HG03097 (cell line): ENCODE results near the gene RAD51B.

Source experiments
- ATAC-seq: cut with Tn5 transposase; IDR thresholded peaks from one replicate; pipeline ENCODE4 v1.9.1; 2021; ENCODE audit not compliant: unreplicated experiment, low FRiP score

The RAD51B gene

DNA sequence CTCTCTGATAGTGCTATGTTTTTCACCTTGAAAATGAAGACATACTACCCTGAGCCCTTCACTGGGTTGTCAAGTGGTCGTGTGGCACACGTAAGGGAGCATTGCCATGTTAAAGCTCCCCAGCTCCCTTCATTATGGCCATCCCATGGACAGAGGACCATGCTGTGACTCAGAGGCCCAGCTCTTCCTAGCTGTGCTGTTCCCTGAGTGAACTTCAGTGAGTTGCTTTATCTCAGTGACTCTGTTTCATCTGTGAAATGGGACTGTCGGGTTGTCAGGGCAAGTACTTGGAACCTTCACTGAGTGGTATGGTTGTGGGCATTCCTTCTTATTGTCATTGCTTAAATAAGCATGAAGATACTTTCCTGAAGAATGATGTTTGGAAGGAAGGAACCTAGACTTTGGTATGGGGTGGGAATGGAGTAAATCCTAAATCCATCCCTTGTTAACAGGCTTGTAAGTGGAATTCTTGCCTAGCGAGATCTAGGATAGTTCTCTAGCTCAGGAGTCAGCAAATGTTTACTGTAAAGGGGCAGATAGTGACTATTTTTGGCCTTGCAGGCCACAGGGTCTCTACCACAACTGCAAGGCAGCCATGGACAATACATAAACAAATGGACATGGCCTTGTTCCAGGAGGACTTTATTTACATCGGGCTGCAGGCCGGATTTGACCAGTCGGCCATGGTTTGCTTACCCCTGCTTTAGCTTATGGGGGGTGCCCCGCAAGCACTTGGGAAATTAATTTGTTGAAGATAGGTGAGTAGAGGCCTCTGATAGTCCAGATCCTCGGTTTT is 689.8 kb downstream of the RAD51B start:
- no peak for ATAC-seq

DNA sequence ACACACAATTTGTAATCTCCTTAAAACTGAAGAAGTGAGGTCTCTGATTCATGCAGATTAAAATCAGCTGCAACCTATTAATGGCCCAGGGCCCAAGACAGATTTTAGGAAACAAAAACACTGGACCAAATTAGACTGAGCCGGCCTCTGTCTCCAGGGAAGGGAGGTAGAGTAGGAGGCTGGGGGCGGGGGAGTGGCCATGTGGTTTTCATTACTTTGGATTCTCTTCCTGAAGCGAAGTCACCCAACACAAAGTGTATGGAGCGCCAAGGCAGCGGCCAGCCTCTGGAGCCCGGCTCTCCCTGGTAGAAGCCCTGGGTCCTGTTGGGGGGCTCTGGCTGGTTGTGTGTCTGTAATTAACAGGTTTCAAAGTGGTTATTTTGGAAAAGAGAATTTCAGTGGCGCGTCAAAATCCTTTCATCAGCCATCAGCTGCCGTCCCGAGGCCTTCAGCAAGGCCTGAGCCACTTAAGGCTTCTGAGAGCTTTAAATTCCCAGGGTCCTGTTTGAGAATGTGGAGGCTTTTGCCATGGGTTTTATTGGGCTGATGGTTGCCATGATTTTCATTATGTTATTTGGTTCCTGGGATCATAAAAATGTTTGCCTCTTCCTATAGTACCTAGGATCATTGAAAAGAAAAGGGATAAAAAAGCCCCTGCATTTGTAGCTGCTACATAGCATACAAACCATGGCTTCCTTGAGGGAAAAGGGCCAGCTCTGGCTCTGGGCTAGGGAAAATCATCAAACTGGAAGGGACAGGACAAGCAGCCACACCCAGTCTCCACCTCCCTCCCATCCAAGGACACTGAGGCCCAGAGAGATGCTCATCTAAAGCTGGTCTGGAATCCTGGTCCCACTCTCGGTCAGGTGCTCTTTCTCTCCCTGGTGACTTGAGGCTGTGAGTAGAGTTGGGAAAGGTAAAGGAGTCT is 690.9 kb downstream of the RAD51B start:
- no peak for ATAC-seq

DNA sequence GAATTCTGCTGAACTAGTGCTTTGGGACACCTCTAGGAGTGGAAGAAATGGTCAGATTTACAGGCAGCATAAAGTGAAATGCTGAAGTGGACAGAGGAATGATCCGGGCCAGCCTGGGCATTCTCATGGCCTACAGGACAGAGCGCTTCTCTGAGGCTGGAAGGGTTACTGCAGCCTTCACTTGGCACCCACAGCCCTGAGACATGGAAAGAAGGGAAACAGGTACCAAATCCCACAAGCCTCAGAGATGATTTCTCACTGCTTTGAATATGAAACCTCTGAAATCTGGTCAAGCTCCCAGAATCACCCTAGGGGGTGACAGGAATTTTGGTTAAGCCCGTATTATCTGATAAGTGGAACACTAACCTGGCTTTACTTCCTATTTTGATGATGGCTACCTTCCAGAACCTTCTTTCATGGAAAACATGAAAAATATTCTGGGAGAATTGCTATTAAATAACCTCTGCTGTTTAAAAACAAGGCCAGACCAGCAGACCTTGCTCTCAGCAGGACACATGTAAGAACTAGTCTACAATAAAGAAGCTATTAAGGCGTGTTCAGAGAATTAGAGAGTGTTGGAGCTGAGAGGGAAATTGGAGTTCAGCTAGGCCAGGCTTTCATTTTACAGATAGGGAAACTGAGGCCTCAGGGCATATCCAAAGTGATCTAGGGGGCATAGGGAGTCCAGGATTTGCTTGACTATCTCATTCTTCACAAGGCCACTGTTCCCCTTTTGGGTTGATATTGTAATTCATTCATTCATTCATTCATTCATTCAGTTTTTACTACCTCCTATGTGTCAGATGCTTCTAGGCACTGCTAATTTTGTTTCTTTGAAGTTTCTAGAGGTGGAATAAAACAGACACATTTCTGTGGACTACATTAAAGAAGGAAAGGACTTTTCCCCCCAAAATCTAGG is 691.8 kb downstream of the RAD51B start:
- no peak for ATAC-seq

DNA sequence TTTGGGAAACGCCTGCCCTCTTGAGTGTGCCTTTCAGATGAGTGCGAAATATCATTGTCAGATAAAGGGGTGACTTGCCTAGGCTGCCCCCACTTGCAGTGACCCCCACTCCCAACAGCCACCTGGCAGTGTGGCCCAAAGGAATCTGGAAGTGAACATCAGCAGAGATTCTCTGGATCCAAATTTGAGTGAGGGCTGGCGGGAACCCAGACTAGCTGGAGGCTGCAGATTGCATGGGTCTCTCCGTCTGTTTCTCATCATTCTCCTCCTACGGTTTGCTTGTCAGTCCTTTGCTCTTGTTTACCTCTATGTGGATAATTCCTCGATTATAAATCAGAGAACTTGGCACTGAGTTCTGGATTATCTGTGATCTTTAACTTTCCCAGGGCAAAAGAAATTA is 692.5 kb downstream of the RAD51B start:
- no peak for ATAC-seq

GRCh38 chr14:68513137-68513536 is 693.6 kb downstream of the RAD51B start:
- no peak for ATAC-seq

GRCh38 chr14:68513838-68514607 is 694.4 kb downstream of the RAD51B start:
- ATAC-seq, result peak; percentile 64

DNA sequence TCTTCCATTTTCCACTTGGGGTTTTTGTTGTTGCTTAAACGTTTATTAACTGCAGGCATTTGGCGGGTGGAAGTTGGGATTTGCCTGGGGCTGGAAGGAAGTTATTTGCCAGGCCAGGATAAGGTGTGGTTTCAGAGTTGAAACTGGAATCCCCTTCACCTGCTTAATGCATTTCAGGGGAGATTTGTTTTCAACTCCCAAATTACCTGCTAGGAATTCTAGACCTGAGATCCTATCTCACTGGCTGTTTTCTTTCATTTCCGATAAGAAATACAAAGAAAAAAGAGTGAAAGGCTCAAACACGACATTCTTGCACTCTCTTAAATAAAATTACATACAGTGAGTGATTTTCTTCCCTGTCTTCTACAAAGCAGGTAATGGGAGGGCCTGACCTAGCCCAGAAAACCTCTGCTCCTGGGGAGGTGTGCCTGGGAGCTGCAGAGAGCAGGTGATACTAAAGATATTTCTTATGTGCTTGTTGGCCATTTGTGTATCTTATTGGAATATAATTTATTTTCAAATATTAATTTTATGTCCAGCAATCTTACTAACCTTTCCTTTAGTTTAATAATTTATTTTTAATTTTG is 695.1 kb downstream of the RAD51B start:
- no peak for ATAC-seq

- ATAC-seq, result no peak
Observed at GRCh38 chr14:68516342-68516741, 696.8 kb downstream of the RAD51B start.

- no peak for ATAC-seq
Observed at GRCh38 chr14:68518166-68518565, 698.6 kb downstream of the RAD51B start.

- no peak for ATAC-seq
Observed at GRCh38 chr14:68518761-68519670, 699.4 kb downstream of the RAD51B start.

- ATAC-seq, result no peak
Observed at GRCh38 chr14:68519671-68520187, 700.1 kb downstream of the RAD51B start.

DNA sequence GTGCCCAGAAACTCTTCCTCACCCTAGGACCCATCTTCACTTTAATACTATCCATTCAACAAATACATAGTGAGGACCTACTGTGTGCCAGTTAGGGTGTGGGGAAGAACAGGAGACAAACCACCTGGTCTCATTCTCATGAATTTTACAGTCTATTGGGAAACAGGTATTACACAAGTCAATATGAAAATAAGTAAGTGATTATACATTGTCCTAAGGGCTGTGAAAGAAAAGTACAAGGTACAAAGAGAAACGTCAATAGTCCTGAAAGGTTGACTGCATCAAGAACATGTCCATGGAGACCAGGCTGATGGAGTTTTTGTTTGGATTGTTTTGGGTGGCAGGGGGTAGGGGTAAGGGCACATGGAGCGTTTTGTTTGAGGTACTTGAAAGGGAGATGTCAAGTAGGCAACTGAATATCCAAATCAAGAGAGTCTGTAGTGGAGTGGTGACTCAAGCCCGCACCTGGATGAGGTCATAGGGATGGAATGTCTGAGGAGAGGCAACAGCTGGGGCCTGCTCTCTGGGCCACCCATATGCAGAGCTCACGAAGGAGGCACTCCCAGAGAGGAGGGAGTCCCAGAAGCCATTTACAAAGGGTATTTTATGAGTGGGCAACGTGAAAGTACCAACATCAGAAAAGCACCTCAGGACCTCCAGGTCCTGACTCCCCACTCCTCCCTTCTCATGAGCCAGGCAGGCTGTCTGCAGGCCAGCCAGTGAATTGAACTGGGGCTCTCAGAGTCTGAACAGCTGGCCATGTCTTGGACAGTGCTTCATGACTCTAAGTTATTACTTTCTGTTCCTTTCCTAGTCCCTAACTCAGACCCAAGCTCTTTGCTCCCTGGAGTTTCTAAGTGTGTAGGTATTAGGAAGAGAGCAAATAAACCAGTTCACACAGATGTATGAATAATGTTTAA is 701.3 kb downstream of the RAD51B start:
- ATAC-seq, result no peak

GRCh38 chr14:68521557-68521901 is 702.0 kb downstream of the RAD51B start:
- no peak for ATAC-seq

- no peak for ATAC-seq
Observed at GRCh38 chr14:68521961-68522509, 702.5 kb downstream of the RAD51B start.

DNA sequence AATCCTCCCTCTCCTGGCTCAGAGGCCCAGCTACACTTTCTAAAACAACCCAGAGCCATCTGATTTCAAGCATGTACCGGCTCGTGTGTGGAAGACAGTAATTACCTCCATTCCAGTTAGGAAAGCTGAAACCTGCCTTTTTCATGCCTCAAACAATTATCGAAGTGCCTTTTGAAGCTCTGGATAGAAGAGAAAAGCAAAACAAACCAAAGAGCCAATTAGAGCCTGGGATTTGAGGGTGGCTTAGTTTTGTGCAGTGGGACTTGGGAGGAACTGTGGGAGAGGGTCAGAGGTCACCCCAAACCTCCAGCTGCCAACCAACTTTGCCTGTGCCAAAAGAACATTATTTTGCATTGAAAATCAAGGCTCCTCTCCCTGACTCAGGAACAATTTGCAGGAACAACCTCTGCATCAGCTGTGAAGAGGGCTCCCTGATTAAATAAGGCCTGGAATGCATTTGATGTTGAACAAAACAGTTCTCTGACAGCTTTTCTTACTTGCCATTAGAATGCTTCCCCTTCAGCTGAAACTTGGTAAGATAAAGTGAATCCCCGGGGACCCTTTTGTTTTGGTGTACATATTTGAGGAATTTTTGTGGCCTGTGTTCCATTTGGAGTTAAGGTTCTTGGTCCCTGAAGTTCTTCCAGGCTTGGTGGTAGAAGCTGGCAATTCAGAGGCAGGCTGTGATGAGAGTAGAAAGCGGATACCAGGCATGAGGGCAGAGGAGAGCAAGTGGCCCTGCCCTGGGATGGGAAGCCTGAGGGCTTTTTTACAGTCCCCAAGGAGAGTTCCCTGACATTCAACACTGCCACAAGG is 703.1 kb downstream of the RAD51B start:
- ATAC-seq, result no peak

DNA sequence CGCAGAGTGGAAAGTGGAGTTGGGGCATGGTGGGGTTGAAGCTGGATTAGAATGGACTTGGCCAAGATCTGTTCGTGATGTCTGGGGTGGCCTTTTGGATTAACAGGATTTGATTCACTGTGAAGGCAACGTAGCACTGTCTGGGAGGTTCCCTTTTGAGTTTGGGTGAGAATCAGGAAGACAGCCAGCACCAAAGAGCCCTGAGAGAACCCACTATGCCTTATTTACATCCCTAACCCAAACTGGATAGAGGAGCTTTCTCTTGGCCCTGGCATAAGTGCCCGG is 703.7 kb downstream of the RAD51B start:
- no peak for ATAC-seq
